Measurements from ENCODE around the gene ABL1.

Gene ABL1

GRCh38 chr9:130839132-130840111 lies 4.4 kb downstream of the ABL1 start:
- no peak for TF ChIP-seq CTCF (conservative IDR thresholded peaks at IDR 0.05)
- no peak overlapping the region for H3K27ac ChIP-seq

- TF ChIP-seq CTCF (conservative IDR thresholded peaks at IDR 0.05) (no peak), ZFX (IDR thresholded peaks at IDR 0.05) (no peak)
Measured at GRCh38 chr9:130842545-130842944, 7.5 kb downstream of the ABL1 start.

GRCh38 chr9:130843049-130843908 lies 8.2 kb downstream of the ABL1 start:
- TF ChIP-seq CTCF (conservative IDR thresholded peaks at IDR 0.05): no peak
- TF ChIP-seq ZFX (IDR thresholded peaks at IDR 0.05): no peak
- no peak overlapping the region for H3K27ac ChIP-seq

More at GRCh38 chr9:130842545-130842944, 7.5 kb downstream of the ABL1 start:
- H3K27ac ChIP-seq: no peak overlapping the region

- TF ChIP-seq CTCF (conservative IDR thresholded peaks at IDR 0.05): no peak
- H3K27ac ChIP-seq: no peak overlapping the region
Measured at GRCh38 chr9:130844044-130844451, 9.0 kb downstream of the ABL1 start.

- TF ChIP-seq CTCF (conservative IDR thresholded peaks at IDR 0.05) (no peak), ZFX (IDR thresholded peaks at IDR 0.05) (no peak)
- H3K27ac ChIP-seq: no peak overlapping the region
Measured at GRCh38 chr9:130845254-130845653, 10.2 kb downstream of the ABL1 start.

GRCh38 chr9:130845901-130846481 lies 10.9 kb downstream of the ABL1 start:
- TF ChIP-seq CTCF (conservative IDR thresholded peaks at IDR 0.05): no peak
- no peak for TF ChIP-seq ZFX (IDR thresholded peaks at IDR 0.05)
- H3K27ac ChIP-seq: no peak overlapping the region

Measured in C4-2B (cell line).